CD8-positive, alpha-beta memory T cell (primary cell): ENCODE results near the gene ACSBG1. TPM values are rescaled to one million over a fixed set of nuclear protein-coding genes. Genes with fewer than 3 reads are reported as not detected.

Source experiments
- CTCF ChIA-PET: fragments of 350-600 bp; sonication (Branson Sonifier 250); formaldehyde crosslinking; loops from one replicate; lab custom pipeline; 2021; ENCODE audit warnings: antibody characterized with exemption; lab: Charles Lee
- POLR2A ChIA-PET: fragments of 350-600 bp; sonication (Branson Sonifier 250); formaldehyde crosslinking; loops from one replicate; lab custom pipeline; 2021; ENCODE audit warnings: antibody characterized with exemption; lab: Charles Lee
- DNase-seq, 5 donors: peaks; one replicate each; pipeline versions ENCODE4 v3.0.0 to v3.0.0-alpha.2; 2020 to 2022; ENCODE audit warnings: mixed read lengths in 1 of 5
- H3K27ac ChIP-seq: one replicate; pipeline ENCODE4 v1.7.0; 2013; ENCODE audit warnings: low read depth, mild to moderate bottlenecking, low read length, moderate library complexity
- H3K27me3 ChIP-seq: 2 replicates; pipeline ENCODE4 v1.7.0; 2013; ENCODE audit warnings: low read length, mild to moderate bottlenecking; ENCODE audit not compliant: insufficient read depth, poor library complexity, severe bottlenecking
- H3K36me3 ChIP-seq: 2 replicates; pipeline ENCODE4 v1.7.0; 2013; ENCODE audit warnings: mild to moderate bottlenecking, low read length, moderate library complexity; ENCODE audit not compliant: insufficient read depth
- H3K4me1 ChIP-seq: 2 replicates; pipeline ENCODE4 v1.7.0; 2013; ENCODE audit warnings: mild to moderate bottlenecking, low read length, moderate library complexity; ENCODE audit not compliant: insufficient read depth
- H3K4me3 ChIP-seq: 2 replicates; pipeline ENCODE4 v1.7.0; 2013; ENCODE audit warnings: mild to moderate bottlenecking, low read length
- H3K9me3 ChIP-seq: 2 replicates; pipeline ENCODE4 v1.7.0; 2013; ENCODE audit warnings: mild to moderate bottlenecking, low read length
- H3K27ac Mint-ChIP-seq, 8 donors: one replicate each; pipeline ENCODE4 v1.8.0; 2020 to 2021; ENCODE audit warnings: mixed read lengths in 8 of 8, mild to moderate bottlenecking in 6 of 8, inconsistent platforms in 3 of 8, moderate library complexity in 3 of 8
- H3K27me3 Mint-ChIP-seq, 2 donors: one replicate each; pipeline ENCODE4 v1.8.0; 2020 to 2021; ENCODE audit warnings: mixed read lengths in 2 of 2, mild to moderate bottlenecking in 1 of 2, moderate library complexity in 1 of 2
- H3K36me3 Mint-ChIP-seq, 3 donors: one replicate each; pipeline ENCODE4 v1.8.0; 2020 to 2021; ENCODE audit warnings: mixed read lengths in 3 of 3, inconsistent platforms in 1 of 3, mild to moderate bottlenecking in 1 of 3
- H3K4me1 Mint-ChIP-seq, 3 donors: one replicate each; pipeline ENCODE4 v1.8.0; 2020 to 2021; ENCODE audit warnings: mixed read lengths in 3 of 3, inconsistent platforms in 1 of 3, mild to moderate bottlenecking in 1 of 3
- H3K4me3 Mint-ChIP-seq, 7 donors: one replicate each; pipeline ENCODE4 v1.8.0; 2020 to 2021; ENCODE audit warnings: mixed read lengths in 7 of 7, mild to moderate bottlenecking in 6 of 7, moderate library complexity in 4 of 7, inconsistent platforms in 2 of 7
- H3K9me3 Mint-ChIP-seq, 5 donors: one replicate each; pipeline ENCODE4 v1.8.0; 2020 to 2022; ENCODE audit warnings: mixed read lengths in 5 of 5, mild to moderate bottlenecking in 3 of 5, moderate library complexity in 2 of 5, inconsistent platforms in 1 of 5
- polyA plus RNA-seq: library from polyadenylated mRNA; unstranded; fragments of 300-500 nt; fragmentation: Illumina TruSeq; gene quantifications from one replicate; pipeline ENCODE4 v1.2.3, GENCODE V29; 2021
- total RNA-seq, 2 experiments: library from RNA; stranded (reverse); gene quantifications; one replicate each; pipeline ENCODE4 v1.2.3, GENCODE V29; 2021

The ACSBG1 gene
- total and polyA plus RNA-seq, 3 experiments from 2014 or later = 0.06 TPM; not detected in 2

DNA sequence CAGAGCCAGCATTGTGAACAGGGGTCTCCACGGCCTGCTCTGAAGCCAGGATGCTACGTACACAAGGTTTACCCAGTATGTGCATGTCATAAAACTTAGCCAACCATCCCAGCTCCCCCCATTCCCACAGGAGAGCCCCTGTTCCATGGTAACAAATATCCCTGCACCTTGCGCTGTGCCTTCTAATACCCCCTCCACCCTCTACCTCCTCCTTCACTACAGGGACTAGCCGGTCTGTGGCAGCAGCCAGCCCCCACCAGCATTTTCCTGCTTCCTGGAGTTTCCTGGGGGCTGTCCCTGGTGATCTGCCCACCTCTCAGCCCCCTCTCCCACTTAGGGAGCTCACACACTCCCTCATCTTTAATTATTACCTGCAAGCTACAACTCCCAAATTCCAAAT lies 20.4 kb downstream of the ACSBG1 start:
- Histone ChIP-seq H3K27me3 (no peaks in the 10 kb centered on the region), H3K4me1 (no peaks in the 10 kb centered on the region), H3K27ac (no peak overlapping the region), H3K9me3 (no peaks in the 10 kb centered on the region), H3K4me3 (no peak overlapping the region), H3K36me3 (no peaks in the 10 kb centered on the region)
- no peaks in the 10 kb centered on the region for H3K36me3 Mint-ChIP-seq
- peaks cover 13 to 15% of the 10 kb centered on the region in 2 donors for H3K27me3 Mint-ChIP-seq
- DNase-seq = no peak
- no peaks in the 10 kb centered on the region for H3K4me1 Mint-ChIP-seq
- no peak overlapping the region for H3K4me3 Mint-ChIP-seq
- POLR2A ChIA-PET = no interaction called here
- no peak overlapping the region for H3K27ac Mint-ChIP-seq
- CTCF ChIA-PET = interaction anchor here (1.1 to 1.6 kb wide), 2 partner anchors 100 to 255 kb away, joined by 3 to 4 read pairs; no protein-coding TSS in a partner anchor
- H3K9me3 Mint-ChIP-seq = no peaks in the 10 kb centered on the region

- Mint-ChIP-seq H3K4me3 (no peak overlapping the region), H3K27ac (no peak overlapping the region), H3K9me3 (no peaks in the 10 kb centered on the region), H3K36me3 (no peaks in the 10 kb centered on the region), H3K4me1 (no peaks in the 10 kb centered on the region), H3K27me3 (peaks cover 13 to 15% of the 10 kb centered on the region in 2 donors)
- Histone ChIP-seq H3K36me3 (no peaks in the 10 kb centered on the region), H3K27ac (no peak overlapping the region), H3K27me3 (no peaks in the 10 kb centered on the region), H3K4me1 (no peaks in the 10 kb centered on the region), H3K9me3 (no peaks in the 10 kb centered on the region), H3K4me3 (no peak overlapping the region)
- ChIA-PET CTCF (interaction anchor here (2.8 kb wide), 1 partner anchor 18 kb away, joined by 8 read pairs; no protein-coding TSS in a partner anchor), POLR2A (no interaction called here)
- DNase-seq = no peak
Observed at GRCh38 chr15:78213425-78213750, 21.0 kb downstream of the ACSBG1 start.

DNA sequence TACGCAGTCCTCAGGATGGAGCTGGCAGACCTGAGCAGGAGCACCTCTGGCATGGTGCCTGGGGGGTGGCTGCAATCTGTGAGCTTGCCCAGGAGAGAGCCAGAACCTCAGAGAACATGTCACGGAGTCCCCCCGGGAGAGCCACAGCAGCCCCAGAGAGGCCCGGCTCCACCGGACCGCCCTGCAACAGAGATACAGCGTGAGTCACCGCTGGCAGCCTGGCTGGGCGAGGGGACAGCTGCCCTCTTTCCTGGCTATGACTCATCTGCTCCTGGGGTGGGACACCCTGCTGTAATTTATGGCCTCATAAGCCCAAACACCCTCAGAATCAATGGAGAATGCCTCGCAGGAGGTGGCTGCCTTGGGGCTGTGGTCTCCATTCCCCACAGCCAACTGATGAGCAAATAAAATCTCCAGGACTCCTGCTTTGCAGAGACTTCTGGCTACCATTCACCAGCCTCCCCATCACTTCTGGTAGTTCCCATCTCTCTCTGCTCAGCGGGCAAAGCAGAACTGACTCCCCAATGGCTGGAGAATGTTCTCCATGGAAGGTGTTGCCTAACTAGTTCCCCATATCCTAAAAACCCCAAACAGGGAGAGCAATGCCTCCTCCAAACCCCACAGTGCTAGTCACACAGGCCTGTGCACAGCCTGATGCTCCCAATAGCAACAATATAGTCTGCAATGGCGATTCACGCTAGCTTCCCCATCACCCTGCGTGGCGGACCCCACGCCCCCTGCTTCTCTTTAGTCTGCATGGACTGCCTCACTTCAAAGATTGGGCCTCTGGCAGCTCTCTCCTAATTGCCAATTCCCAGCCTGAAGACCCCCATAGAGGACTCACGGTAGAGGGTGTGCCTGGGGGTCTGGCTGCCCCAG lies 21.6 kb downstream of the ACSBG1 start:
- POLR2A ChIA-PET = no interaction called here
- Mint-ChIP-seq H3K27me3 (peaks cover 13 to 15% of the 10 kb centered on the region in 2 donors), H3K4me1 (no peaks in the 10 kb centered on the region), H3K4me3 (no peak overlapping the region), H3K9me3 (no peaks in the 10 kb centered on the region), H3K36me3 (no peaks in the 10 kb centered on the region), H3K27ac (peak overlapping the region in 2 of 8 donors; percentile 33 to 57)
- Histone ChIP-seq H3K9me3 (no peaks in the 10 kb centered on the region), H3K36me3 (no peaks in the 10 kb centered on the region), H3K4me1 (no peaks in the 10 kb centered on the region), H3K4me3 (no peak overlapping the region), H3K27ac (no peak overlapping the region), H3K27me3 (no peaks in the 10 kb centered on the region)
- CTCF ChIA-PET = interaction anchor here (2.8 kb wide), 1 partner anchor 17 kb away, joined by 8 read pairs; no protein-coding TSS in a partner anchor
- DNase-seq = no peak

GRCh38 chr15:78212008-78212407 lies 22.4 kb downstream of the ACSBG1 start:
- Mint-ChIP-seq H3K27me3 (peaks cover 12 to 15% of the 10 kb centered on the region in 2 donors), H3K36me3 (no peaks in the 10 kb centered on the region), H3K27ac (no peak overlapping the region), H3K9me3 (no peaks in the 10 kb centered on the region), H3K4me3 (no peak overlapping the region), H3K4me1 (no peaks in the 10 kb centered on the region)
- Histone ChIP-seq H3K27me3 (no peaks in the 10 kb centered on the region), H3K36me3 (no peaks in the 10 kb centered on the region), H3K4me3 (no peak overlapping the region), H3K9me3 (no peaks in the 10 kb centered on the region), H3K4me1 (no peaks in the 10 kb centered on the region), H3K27ac (no peak overlapping the region)
- ChIA-PET POLR2A (no interaction called here), CTCF (interaction anchor here (1.4 to 2.8 kb wide), 2 partner anchors 17 to 104 kb away, joined by 3 to 8 read pairs; no protein-coding TSS in a partner anchor)
- no peak for DNase-seq

GRCh38 chr15:78211189-78211921 lies 23.0 kb downstream of the ACSBG1 start:
- Histone ChIP-seq H3K36me3 (no peaks in the 10 kb centered on the region), H3K9me3 (no peaks in the 10 kb centered on the region), H3K4me3 (no peak overlapping the region), H3K4me1 (no peaks in the 10 kb centered on the region), H3K27me3 (no peaks in the 10 kb centered on the region), H3K27ac (no peak overlapping the region)
- H3K27me3 Mint-ChIP-seq = peaks cover 12 to 15% of the 10 kb centered on the region in 2 donors
- H3K4me1 Mint-ChIP-seq = no peaks in the 10 kb centered on the region
- H3K27ac Mint-ChIP-seq = no peak overlapping the region
- DNase-seq = no peak
- no peaks in the 10 kb centered on the region for H3K36me3 Mint-ChIP-seq
- CTCF ChIA-PET = interaction anchor here (1.4 to 2.8 kb wide), 2 partner anchors 16 to 103 kb away, joined by 3 to 8 read pairs; no protein-coding TSS in a partner anchor
- no peaks in the 10 kb centered on the region for H3K9me3 Mint-ChIP-seq
- POLR2A ChIA-PET = no interaction called here
- no peak overlapping the region for H3K4me3 Mint-ChIP-seq

DNA sequence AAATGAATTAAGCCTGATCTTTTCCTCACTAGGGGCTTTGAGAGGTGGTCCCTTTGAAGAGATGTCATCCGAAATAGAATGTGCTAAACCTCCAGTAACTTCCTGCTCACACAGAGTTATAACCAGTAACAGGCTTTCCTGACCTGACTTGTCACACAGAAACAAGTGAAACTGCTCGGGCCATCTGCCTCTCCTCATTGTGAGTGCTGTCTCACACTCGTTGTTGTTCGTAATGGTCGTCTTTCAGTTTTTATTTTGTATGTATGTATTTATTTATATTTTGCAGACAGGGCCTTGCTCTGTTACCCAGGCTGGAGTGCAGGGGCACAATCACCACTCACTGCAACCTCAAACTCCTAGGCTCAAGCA lies 24.0 kb downstream of the ACSBG1 start:
- Histone ChIP-seq H3K9me3 (no peaks in the 10 kb centered on the region), H3K4me1 (no peaks in the 10 kb centered on the region), H3K4me3 (no peak overlapping the region), H3K27me3 (no peaks in the 10 kb centered on the region), H3K36me3 (no peaks in the 10 kb centered on the region), H3K27ac (no peak overlapping the region)
- CTCF ChIA-PET = interaction anchor here (0.8 to 1.4 kb wide), 2 partner anchors 15 to 30 kb away, joined by 3 to 4 read pairs; no protein-coding TSS in a partner anchor
- Mint-ChIP-seq H3K27me3 (peaks cover 12 to 15% of the 10 kb centered on the region in 2 donors), H3K4me1 (no peaks in the 10 kb centered on the region), H3K27ac (peak overlapping the region in 1 of 8 donors; percentile 82), H3K4me3 (no peak overlapping the region), H3K9me3 (no peaks in the 10 kb centered on the region), H3K36me3 (no peaks in the 10 kb centered on the region)
- no peak for DNase-seq
- POLR2A ChIA-PET = no interaction called here

DNA sequence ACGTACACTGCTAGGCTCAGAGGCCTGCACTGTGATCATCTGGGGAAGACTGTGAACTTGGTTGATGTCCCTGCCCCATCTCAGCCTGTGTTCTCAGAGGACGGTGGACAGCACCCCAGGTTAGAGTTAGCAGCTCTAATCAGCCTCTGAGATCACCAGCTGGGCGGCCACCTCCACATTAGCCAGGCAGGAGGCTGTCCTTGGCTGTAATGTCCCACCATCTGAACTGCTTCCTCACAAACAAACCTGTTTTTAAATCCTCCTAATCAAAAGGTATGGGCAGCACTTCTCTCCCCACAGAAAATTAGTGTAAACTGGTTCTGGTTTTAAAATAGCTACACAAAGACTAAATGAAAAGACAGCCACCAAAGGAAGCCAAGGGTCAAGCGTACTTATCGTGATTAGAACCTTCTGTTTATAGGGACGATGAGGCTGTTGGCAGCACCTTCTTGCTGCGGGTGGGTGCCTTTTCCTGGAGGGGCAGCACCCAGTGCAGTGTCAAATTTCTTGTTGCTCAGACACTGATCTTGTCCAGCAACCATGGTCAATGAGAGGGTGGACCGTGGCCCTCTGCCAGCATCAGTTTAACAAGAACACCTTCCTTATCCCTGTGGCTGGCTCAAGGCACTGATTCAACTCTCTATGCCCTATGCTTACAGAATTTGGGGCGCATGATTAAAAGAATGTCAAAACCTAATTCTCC lies 24.6 kb downstream of the ACSBG1 start:
- H3K4me1 Mint-ChIP-seq = no peaks in the 10 kb centered on the region
- no peaks in the 10 kb centered on the region for H3K36me3 Mint-ChIP-seq
- H3K27ac ChIP-seq = no peak overlapping the region
- POLR2A ChIA-PET = no interaction called here
- DNase-seq = no peak
- H3K27me3 ChIP-seq = no peaks in the 10 kb centered on the region
- H3K27me3 Mint-ChIP-seq = peaks cover 11 to 15% of the 10 kb centered on the region in 2 donors
- no peak overlapping the region for H3K4me3 Mint-ChIP-seq
- no peaks in the 10 kb centered on the region for H3K9me3 ChIP-seq
- H3K4me3 ChIP-seq = no peak overlapping the region
- H3K36me3 ChIP-seq = no peaks in the 10 kb centered on the region
- CTCF ChIA-PET = interaction anchor here (0.8 to 1.4 kb wide), 2 partner anchors 14 to 30 kb away, joined by 3 to 4 read pairs; no protein-coding TSS in a partner anchor
- no peaks in the 10 kb centered on the region for H3K9me3 Mint-ChIP-seq
- H3K4me1 ChIP-seq = no peaks in the 10 kb centered on the region
- peak overlapping the region in 1 of 8 donors; percentile 40 for H3K27ac Mint-ChIP-seq
